HG02588 (cell line): ENCODE measurements around the gene WNT9A.
"Not testable (repeated sequence)": the region's sequence is repeated elsewhere in the genome, so short reads cannot be mapped to it uniquely, and the experiment has no call there.

Source experiments
- ATAC-seq: cut with Tn5 transposase; IDR thresholded peaks from one replicate; pipeline ENCODE4 v1.9.1; 2021; ENCODE audit warnings: mild to moderate bottlenecking, moderate library complexity; ENCODE audit not compliant: unreplicated experiment

The WNT9A gene

GRCh38 chr1:227889047-227889862 is 58.5 kb downstream of the WNT9A start:
- ATAC-seq = no peak

GRCh38 chr1:227888404-227889046 is 59.2 kb downstream of the WNT9A start:
- ATAC-seq = no peak

GRCh38 chr1:227887697-227888403 is 59.9 kb downstream of the WNT9A start:
- no peak for ATAC-seq

GRCh38 chr1:227886993-227887696 is 60.6 kb downstream of the WNT9A start:
- no peak for ATAC-seq

- no peak for ATAC-seq
Measured at GRCh38 chr1:227886503-227886961, 61.2 kb downstream of the WNT9A start.

GRCh38 chr1:227885648-227886502 is 61.9 kb downstream of the WNT9A start:
- ATAC-seq = no peak

GRCh38 chr1:227885135-227885647 is 62.5 kb downstream of the WNT9A start:
- ATAC-seq = no peak

GRCh38 chr1:227884370-227885134 is 63.2 kb downstream of the WNT9A start:
- ATAC-seq = no peak

- ATAC-seq = no peak
Measured at GRCh38 chr1:227883641-227884301, 64.0 kb downstream of the WNT9A start.

GRCh38 chr1:227883073-227883520 is 64.6 kb downstream of the WNT9A start:
- ATAC-seq = no peak

- ATAC-seq = no peak
Measured at GRCh38 chr1:227880342-227880924, 67.3 kb downstream of the WNT9A start.

GRCh38 chr1:227877810-227878209 is 69.9 kb downstream of the WNT9A start:
- not testable (repeated sequence) for ATAC-seq

GRCh38 chr1:227871892-227872291 is 75.8 kb downstream of the WNT9A start:
- not testable (repeated sequence) for ATAC-seq

- ATAC-seq = no peak
Measured at GRCh38 chr1:227870366-227870765, 77.4 kb downstream of the WNT9A start.

- no peak for ATAC-seq
Measured at GRCh38 chr1:227869851-227870305, 77.9 kb downstream of the WNT9A start.

GRCh38 chr1:227869279-227869842 is 78.4 kb downstream of the WNT9A start:
- no peak for ATAC-seq
